Stimulated activated CD4-positive, alpha-beta T cell treated with anti-CD3 and anti-CD28 coated beads, Interleukin-15, amount 100 ng/mL, for 1 hour (primary cell): ENCODE measurements around the gene MAP7D2.
"Not testable (repeated sequence)": the region's sequence is repeated elsewhere in the genome, so short reads cannot be mapped to it uniquely, and the experiment has no call there.

Source experiments
- DNase-seq, 2 donors: peaks; one replicate each; pipeline ENCODE4 v3.0.0-alpha.2; 2020; ENCODE audit warnings: low read depth in 1 of 2, low spot score in 1 of 2

The MAP7D2 gene

DNA sequence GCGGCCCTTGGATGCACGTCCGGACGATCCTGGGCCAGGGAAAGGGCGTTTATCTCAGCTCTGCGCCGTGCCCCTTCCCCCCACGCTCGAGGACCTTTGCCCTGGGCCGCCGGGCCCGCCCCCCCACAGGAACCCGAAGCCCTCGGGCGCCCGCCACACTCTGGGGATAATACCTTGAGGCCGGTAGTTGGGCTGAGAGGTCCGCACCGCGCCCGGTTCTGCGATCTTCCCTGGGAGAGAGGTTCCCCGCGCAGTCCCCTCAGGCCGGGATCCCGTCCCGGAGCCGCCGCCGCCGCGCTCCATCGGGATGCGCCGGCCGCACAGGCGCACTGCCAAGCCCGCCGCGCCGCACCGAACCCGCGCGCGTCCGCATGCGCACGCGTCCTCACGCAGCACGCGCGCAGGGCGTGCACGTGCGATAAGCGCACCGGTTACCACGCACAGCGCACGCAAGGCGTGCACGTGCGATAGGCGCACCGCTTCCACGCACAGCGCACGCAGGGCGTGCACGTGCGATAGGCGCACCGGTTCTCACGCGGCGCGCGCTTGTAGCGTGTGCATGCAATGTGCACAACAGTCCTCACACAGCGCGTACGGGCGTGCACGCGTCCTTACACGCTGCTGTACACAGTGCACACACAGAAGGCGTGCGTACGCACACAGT, at the start of gene MAP7D2:
TSS of gene MAP7D2 (minus strand) at position 331 of the 664 bp plus-strand sequence. CDS start at position 303, 28 bp downstream.
- no peak for DNase-seq

DNA sequence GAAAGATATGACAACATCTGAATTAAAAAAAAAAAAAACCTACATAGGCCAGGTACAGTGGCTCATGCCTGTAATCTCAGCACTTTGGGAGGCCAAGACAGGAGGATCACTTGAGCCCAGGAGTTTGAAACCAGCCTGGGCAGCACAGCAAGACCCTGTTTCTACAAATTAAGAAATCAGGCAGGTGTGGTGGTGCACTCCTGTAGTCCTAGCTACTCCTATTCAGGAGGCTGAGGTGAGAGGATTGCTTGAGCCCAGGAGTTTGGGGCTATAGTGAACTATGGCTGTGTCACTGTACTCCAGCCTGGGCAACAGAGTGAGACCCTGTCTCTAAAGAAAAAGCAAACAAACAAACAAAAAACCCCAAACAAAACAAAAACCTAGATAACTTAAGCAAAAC, 45.8 kb upstream of the MAP7D2 start:
- DNase-seq: not testable (repeated sequence)

DNA sequence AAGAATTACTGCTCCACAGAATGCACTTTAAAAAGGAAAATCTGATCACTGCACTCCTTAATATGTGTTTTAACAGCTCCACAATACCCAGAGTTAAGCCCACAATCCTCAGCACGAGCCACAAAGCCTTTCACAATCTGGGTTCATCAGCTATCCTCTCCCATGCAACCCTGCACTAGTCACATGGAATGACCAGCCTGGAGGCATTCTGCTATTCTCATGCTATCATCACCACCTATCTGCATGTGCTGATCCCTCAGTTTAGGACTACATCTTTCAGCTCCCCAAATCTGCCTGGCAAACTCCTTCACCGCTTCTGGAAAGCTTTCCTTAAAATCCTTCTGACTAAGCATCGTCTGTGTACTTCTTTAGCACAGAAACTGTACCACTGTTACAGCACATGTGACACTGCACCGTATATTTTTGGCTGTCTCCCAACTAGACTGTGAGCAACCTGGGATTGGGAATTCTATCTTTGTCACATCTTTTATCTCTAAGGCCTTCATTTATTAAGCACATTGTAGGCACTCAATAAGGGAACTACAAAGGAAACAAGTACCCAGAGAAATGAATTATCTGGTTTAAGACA, 43.2 kb upstream of the MAP7D2 start:
- DNase-seq: no peak

DNA sequence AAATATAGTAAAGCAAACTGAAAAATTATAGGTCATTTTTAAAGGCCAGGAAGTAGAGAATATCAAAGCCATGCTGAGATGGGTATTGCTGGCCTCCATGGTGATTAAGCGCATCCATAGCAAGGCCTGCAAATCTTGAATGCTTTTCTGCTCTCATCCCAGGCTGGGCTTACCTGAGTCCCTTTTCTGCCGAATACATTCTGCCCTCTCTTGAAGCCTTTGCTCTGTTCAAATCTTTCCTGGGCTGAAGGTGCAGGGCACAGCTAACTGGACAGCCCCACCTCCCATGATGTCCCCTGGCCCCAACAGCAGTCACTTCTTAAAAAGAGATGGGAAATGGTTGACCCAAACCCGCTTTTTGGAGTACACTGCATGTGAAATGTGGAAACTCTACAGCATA, 35.0 kb upstream of the MAP7D2 start:
- DNase-seq: no peak

DNA sequence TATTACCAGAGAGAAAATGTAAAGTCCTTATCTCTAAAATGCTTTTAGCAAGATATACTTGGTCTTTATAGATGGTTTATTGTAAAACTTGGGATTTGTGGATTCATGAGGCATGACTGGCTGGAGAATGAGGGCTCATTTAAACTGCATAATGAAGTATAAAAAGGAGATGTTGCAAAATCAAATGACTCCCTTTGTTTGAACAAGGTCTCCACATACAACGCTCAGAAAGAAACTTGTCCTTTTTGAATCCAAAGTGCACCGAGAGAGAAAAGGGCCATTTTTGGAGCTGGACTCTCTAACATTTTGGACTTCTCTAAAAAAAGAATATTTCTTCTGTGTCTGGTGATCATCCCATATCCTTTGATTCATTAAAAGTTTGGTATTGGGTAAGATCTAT, 32.6 kb upstream of the MAP7D2 start:
- no peak for DNase-seq

DNA sequence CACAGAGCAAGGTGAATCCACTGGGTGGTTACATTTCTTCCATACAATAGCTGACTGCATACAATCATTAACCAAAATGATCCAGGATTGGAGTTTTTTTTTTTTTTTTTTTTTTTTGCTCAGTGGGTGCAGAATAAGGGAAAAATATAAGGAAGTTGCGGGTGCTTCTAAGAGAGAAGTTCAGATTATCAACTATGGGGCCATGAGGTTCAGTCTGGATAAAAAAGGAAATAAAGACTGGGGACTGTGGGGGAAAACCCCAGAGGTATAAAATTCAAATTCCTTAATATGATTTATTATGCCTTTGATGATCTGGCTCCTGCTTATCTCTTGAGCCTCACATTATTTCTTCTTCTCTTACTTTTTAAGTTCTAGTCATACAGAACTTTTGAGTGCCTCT, 30.9 kb upstream of the MAP7D2 start:
- no peak for DNase-seq

DNA sequence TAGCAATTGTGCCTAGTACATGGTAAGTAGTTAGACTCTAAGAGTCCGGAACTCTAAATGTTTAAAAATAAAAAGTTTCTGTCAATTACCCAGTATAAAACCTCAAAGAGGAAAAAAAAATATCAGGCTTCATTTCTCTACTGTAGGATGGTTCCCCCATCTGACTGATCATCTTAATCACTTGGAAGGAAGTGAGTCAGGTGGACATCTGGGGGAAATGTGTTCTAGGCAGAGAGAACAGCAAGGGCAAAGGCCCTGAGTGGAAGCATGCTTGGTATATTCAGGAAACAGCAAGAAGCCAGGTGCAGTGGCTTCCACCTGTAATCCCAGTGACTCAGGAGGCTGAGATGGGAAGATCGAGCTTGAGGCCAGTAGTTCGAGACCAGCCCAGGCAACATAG, 27.8 kb upstream of the MAP7D2 start:
- DNase-seq: no peak

DNA sequence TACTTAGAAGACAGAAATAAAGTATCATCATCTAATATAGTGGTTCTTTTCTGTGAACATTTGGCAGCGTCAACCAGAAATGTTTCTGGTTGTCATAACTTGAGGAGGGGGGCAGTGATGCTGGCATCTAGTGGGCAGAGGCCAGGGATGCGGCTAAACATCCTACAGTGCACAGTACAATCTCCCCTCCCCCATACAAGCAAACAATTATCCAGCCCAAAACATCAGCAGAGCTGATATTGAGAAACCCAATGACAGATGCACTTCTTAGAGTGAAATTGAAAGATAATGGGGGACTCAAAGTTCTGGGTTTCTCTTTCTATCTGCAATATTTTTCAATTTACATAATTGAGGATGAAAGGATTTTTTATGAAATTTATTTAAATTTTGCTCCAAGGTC, 26.9 kb upstream of the MAP7D2 start:
- DNase-seq: no peak

DNA sequence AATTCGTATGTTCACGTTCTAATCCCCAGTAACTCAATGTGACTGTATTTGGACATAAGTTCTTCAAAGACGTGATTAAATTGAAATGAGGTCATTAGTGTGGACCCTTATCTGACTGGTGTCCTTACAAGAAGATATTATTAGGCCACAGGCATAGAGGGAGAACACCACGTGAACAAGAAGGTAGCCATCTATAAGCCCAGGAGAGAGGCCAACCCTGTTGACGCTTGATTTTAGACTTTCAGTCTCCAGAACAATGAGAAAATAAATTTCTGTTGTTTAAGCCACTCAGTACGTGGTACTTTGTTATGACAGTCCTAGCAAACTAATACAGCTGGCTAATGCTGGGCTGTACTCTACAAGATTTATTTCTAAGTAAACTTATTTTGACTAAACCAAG, 26.4 kb upstream of the MAP7D2 start:
- DNase-seq: no peak

DNA sequence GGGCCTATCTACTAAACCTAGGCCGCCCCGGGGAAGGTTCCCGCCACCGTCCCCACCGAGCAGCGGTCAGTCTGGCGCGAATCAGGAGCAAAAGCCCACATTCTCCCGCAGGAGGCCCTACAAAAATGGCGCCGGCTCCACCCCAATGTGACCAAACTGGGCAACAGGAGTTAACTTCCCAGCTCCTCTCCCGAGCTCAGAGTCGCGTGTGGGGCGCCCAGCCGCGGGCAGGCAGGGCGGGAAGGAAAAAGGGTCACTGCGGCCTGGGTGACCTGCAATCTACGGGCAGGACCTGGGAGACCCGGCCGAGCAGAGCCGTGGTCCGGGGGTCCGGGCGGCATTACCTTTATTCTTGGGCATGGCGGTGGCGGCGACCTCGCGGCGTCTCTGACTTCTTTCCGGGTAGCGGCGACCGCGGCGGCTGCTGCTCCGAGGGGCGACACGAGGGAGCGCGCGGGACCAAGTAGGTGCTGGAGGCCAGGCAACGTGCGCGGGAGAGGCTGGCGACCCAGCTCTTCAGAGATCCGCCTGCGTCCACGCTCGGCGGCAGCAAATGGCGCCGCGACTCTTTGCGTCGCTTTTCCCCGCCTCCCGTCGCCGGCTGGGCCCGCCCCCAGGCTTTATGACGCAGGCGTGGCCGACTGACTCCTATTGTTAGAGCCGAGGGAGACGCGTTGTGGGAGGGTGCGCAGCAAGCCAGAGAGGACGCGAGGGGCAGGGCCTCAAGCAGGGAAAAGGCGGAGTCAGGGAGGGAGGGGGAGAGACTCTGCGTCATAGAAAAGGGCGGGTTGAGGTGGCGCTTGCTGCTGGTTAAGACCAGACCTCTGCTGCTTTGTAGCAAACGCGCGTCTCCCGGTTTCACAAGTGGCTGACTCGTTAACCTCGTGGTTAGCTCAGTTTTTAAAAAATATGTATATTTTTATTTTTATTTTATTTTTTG, 24.8 kb upstream of the MAP7D2 start, which contains the start of gene EIF1AX:
TSS of gene EIF1AX (minus strand) at position 558 of the 940 bp plus-strand sequence. CDS start at position 360, 198 bp downstream.
- peak; percentile 85 to 90 for DNase-seq

DNA sequence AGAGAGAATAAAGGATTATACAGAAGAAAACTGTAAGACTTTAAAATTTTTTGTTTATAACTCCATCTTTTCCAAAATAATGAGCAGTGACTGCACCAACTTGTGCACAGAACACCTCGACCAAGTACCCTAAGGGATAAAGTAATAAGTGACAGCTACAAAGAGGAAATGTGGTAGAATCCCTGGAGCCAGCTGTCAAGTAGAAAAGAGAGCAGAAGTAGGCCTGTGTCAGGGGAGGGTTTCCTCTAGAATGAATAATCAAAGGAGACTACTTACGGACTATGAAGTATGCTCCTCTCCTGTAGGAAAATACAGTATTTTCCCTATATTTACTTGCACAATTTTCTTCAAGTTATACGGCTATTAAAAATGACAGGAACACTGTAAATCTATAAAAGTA, 23.7 kb upstream of the MAP7D2 start:
- DNase-seq: no peak

DNA sequence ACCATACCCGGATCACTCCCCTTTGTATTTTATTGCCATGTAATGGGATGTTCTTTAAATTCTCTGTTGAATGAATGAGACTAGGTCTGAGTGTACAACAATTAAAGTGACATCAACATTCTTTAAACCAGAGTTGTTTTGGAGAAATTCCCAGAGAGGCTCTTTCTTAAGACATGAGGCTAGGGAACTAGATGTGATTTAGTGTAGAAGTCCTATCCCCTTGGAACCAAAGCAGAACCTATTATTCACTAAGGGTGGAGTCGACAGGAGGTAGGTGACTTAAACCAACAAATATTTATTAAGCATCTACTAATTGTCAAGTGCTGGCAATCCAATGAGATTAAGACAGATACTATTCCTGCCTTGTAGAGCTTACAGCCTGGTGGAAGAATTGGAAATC, 23.3 kb upstream of the MAP7D2 start:
- no peak for DNase-seq

DNA sequence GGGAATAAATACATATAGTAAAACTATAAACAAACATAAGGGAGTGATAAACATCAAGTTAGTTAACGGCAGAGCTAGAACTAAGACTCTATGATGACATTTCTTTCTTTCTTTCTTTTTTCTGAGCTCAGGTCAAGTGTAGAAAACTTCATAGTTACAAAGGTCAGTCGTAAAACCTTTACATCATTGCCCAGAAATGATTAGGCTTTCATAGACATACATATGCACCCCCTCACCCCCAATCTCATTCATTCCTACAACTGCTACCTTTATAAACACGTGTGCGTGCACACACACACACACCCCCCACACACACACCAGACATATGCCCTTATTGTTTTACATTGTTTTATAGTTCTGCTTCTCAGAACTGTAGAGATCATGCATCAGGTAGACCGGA, 19.2 kb upstream of the MAP7D2 start:
- DNase-seq: no peak

DNA sequence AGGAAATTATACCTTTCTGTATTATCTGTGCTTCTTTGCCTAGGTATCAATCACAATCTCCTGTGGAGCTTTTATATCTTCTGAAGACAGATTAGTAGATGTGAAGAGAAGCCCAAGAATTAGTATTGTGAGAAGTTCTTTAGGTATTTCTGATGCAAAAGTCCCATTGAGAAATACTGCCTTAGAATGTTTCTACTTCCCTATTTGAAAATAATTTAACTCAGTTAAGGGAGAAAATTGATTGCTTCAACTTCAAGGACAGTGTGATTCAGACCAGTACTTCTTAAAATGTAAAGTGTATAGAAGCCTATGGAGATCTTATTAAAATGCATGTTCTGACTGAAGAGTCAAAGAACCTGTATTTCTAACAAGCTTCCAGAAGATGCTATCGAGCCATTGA, 16.0 kb upstream of the MAP7D2 start:
- no peak for DNase-seq

DNA sequence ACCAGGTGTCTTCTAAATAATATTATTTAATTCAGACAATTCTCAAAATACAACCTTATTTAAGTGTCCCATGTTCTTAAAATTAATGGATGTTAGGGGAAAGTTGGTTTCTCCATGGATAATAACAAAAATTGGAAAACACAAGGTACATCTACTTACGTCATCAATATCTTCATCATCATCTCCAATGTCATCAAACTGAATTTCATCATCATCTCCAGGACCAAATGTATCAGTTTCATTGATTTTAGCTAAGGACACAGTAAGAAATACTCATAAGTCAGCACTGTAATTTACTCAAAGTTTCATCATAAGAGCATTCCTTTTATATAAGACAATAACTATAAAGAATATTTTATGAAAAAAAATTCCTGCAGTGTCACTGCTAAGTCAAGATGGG, 13.7 kb upstream of the MAP7D2 start:
- no peak for DNase-seq

DNA sequence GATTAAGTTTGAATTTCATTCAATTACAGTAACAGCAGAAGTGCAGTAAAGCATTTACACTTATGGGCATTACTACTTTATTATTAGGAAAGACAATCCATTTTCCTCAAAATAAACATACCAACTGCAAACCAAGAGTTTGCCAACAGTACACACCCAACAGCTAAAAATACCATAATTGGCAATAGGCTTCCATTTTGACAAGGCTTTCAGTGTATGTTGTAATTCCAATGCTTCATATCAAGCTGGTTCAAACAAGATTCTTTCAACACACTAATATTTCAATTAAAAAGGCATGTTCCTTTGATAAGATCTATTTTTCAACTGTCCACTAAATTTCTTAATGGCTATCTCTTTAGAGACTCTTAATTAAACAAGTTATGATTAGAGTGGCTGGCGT, 12.8 kb upstream of the MAP7D2 start:
- no peak for DNase-seq

DNA sequence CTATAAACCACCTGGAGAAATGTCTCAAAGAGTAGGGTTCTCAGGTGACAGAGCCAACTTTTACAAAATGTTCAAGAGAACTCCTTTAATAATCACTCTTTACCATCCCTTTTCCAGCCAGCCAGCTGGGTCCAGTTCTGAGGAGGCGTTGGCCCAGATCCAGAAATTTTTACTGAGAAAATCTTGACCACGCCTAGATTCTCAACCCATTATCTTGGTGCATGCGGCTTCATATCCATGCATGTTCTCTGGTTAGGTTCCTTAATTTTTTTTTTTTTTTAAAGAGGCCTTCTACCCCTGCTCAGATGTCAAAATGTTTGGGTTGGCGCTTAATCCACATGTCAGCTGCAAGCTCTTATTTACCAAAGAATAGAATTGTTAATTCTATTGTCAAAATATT, 12.0 kb upstream of the MAP7D2 start:
- no peak for DNase-seq

DNA sequence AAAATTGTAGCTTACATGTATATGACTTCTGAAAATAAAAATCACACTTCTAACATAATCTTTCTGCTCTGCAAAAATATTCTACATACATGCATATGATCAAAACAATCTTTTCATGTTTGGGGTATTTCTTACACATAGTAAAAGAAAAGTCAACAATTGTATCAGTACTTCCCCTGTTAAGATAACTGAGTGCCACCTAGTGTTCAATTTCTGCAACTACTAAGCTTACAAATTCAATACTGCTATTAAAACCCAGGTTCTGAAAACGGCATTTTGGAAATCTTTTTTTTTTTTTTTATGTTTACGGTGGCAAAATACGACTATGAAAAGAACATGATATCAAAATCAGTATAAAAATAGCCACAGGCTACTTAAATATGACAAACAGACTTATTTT, 10.7 kb upstream of the MAP7D2 start:
- DNase-seq: not testable (repeated sequence)

DNA sequence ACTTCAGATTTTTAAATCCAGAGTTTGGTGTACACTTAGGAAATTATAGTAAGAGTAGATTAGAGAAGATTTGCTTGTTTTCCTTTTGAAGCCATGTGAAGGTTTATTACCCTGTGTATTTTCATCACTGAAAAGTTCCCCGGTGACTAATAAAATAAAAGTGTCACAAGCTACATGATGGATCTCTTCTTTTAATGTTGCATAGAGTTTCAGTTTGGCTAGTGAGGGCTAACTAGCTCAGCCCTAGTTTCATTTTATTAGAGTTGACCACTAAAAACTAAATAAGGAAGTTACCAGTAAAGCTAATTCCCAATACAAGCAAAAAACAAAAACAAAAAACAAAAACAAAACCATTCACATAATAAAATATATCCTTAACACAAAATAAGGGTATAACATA, 10.1 kb upstream of the MAP7D2 start:
- not testable (repeated sequence) for DNase-seq

DNA sequence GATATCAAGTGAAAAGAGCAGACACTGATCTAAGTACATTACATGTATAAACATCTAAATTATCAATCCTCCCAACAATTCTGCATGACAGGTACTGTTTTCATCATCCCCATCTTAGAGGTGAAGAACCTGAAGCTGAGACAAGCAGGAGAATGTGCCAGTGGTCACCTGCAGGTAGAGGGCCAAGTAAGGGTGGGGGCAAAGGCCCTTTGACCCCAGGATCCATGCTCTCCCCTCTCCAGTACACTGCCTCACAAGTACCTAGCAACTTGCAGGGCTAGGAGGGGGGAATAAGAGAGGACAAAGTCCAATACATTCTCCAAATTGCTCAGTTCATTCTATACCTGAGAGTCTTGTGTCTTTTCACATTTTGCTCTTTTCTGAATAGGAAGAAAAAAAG, 8.3 kb upstream of the MAP7D2 start:
- DNase-seq: no peak

DNA sequence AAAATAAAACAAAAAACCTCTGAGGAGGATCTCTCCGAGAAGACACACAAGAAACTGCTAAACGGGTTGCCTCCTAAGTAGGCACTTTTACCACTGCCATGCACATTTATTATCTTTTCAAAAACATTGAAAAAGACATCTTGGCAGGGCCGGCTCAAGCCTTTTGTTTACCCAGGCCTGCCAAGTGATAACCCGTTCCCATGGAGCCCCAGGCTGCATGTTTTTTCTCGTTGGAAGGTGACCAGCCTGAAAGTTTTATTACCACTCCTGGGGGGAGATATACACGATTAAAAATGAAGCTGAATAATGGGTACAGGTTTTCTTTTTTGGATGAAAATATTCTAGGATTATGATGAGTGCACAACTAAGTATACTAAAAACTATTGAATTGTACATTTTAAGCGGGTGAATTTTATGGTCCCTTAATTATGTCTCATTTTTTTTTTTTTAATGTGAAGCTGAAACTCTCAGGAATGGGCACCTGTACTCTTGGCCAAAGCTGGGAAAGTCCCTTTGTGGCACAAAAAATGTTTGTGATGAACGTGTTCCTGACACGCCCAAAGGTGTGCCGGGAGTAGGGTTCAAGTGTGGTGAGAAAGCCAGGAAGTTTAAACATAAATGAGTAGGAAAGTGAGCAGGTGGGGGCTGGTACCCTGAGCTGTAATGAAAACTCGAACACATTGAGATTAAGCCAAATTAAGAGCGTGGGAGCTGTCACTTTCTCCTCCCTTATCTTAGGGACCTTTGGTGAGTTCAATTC, 1.5 kb upstream of the MAP7D2 start:
- no peak for DNase-seq
